Adipocyte (in vitro differentiated cells): ENCODE results near the gene TTPAL.

Experiments
- DNase-seq: peaks from one replicate; pipeline ENCODE4 v3.0.0-alpha.2; 2015; ENCODE audit warnings: low read depth
- H3K27me3 ChIP-seq: replicated peaks from 2 replicates; pipeline ENCODE4 v1.7.0; 2013; ENCODE audit warnings: mild to moderate bottlenecking, low read length, moderate library complexity; ENCODE audit not compliant: control insufficient read depth, insufficient read depth
- H3K36me3 ChIP-seq: 2 replicates; pipeline ENCODE4 v1.7.0; 2013; ENCODE audit warnings: low read length, mild to moderate bottlenecking, moderate library complexity; ENCODE audit not compliant: control insufficient read depth, insufficient read depth, severe bottlenecking
- H3K4me1 ChIP-seq: 2 replicates; pipeline ENCODE4 v1.7.0; 2013; ENCODE audit warnings: mild to moderate bottlenecking, low read length, moderate library complexity; ENCODE audit not compliant: control insufficient read depth, insufficient read depth
- H3K4me3 ChIP-seq: 2 replicates; pipeline ENCODE4 v1.7.0; 2013; ENCODE audit warnings: mild to moderate bottlenecking, low read length, moderate library complexity
- H3K9ac ChIP-seq: 2 replicates; pipeline ENCODE4 v1.7.0; 2013; ENCODE audit warnings: mild to moderate bottlenecking, low read length, moderate library complexity
- H3K9me3 ChIP-seq: 2 replicates; pipeline ENCODE4 v1.7.0; 2013; ENCODE audit warnings: mild to moderate bottlenecking, low read length, moderate library complexity; ENCODE audit not compliant: control insufficient read depth

The TTPAL gene

DNA sequence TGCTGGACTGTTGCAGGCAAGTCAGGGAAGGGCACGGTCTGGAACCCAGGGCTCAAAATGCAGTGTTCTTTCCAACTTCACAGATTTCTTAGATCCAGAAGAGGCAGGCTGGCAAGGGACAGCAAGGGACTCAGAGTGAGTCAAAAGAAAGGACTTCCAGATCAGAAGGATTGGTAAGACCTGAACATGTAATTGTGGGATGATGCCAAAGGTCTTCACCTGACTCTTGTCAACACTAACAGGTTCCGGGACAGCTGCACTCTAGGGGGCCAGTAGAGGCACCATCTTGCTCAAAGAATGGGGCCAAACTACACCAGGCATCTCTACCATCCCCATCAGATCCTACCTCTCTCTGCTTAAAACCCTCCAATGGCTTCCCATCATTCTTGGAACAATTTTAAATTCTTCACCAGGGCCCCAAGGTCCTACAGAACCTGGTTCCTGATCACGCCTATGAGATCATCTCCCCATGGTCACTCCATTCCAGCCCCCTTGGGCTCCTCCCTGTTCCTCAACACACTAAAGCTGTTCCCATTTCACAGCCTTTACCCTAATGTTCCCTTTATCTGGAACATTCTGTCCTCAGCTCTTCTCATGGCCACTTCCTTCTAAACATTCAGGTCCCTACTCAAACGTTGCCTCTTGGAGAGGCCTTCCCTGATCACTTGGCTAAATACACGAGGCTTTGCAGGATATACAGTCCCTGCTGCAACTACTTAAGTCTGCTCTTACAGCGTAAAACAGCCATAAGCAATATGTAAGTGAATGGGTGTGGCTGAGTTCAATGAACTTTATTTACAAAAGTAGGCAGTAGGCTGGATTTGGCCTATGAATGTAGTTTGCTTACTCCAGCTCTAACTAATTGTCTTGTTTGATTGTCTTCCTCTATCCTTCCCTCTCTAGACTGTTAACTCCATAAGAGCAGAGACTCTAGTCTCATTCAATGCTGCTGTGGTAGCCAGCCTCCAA is 29.6 kb upstream of the TTPAL start:
- peaks cover 4% of the 10 kb centered on the region for H3K9me3 ChIP-seq
- peaks cover 17% of the 10 kb centered on the region for H3K4me1 ChIP-seq
- H3K27me3 ChIP-seq: peaks cover 28% of the 10 kb centered on the region
- no peak overlapping the region for H3K4me3 ChIP-seq
- DNase-seq: no peak
- no peaks in the 10 kb centered on the region for H3K36me3 ChIP-seq
- no peak overlapping the region for H3K9ac ChIP-seq

DNA sequence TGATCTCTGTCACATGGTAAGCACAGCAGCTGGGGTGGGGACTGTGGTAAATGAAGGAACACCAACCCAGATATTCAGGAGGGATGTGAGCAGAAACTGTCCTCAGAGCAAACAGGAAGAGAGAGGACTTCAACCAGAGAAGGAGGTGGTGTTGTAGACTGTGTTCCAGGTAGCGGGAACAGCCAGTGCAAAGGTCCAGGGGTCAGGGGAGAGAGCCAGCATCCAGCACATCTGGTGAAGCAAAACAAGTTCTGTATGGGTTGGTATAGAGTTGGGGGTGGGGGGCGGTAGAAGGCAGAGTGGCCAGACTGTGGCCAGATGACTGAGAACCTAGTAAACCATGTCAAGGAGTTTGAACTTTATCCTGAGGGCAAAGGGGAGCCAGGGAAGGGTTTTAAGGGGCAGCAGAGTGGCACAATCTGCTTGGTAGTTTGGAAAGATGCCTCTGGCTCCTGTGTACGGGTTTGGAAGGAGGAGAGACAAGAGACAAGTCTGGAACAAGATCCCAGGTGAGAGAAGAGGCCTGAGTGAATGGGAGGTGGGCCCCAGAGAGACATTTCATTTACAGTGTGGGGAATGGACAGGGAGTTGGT is 27.8 kb upstream of the TTPAL start:
- H3K27me3 ChIP-seq: peaks cover 31% of the 10 kb centered on the region
- H3K9me3 ChIP-seq: peaks cover 4% of the 10 kb centered on the region
- DNase-seq: no peak
- peaks cover 6% of the 10 kb centered on the region for H3K4me1 ChIP-seq
- no peak overlapping the region for H3K9ac ChIP-seq
- H3K4me3 ChIP-seq: no peak overlapping the region
- no peaks in the 10 kb centered on the region for H3K36me3 ChIP-seq

DNA sequence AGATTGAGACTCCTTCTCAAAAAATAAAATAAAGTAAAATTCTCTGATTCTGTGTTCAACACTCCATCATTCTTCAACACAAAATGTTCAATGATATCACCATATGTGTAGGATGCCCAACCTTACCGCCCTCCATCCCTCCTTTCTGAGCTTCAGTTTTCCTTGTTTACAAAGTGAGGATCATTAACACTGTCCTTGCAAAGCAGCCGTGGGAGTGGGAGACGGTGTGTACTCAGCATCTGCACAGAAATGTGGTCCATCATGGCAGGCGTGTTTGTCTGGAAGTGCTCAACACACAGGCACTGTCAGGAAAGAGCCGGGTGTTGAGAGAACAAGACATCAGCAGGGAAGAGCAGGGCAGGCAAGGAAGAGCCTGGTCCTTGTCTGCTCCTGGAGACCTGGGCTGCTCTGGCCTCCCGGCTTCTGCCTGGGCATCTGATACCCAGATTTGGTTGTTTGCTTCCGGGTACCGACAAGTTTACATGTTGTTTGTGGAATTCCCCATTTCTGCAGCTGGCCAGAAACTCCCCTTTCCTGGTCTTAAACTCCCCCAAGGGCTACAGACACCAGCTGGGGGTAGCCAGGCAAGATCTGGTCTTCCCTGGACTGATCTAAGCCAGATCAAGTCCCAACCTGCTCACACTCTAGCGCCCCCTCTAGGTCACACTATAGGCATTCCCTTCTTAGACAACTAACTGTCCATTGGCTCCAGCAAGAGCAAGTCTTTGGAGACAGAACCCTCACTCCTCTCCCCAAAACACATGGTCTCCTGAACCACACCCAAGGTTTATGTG is 26.7 kb upstream of the TTPAL start:
- Histone ChIP-seq H3K9me3 (peaks cover 4% of the 10 kb centered on the region), H3K9ac (no peak overlapping the region), H3K27me3 (peaks cover 31% of the 10 kb centered on the region), H3K4me1 (no peaks in the 10 kb centered on the region), H3K36me3 (no peaks in the 10 kb centered on the region), H3K4me3 (no peak overlapping the region)
- no peak for DNase-seq

DNA sequence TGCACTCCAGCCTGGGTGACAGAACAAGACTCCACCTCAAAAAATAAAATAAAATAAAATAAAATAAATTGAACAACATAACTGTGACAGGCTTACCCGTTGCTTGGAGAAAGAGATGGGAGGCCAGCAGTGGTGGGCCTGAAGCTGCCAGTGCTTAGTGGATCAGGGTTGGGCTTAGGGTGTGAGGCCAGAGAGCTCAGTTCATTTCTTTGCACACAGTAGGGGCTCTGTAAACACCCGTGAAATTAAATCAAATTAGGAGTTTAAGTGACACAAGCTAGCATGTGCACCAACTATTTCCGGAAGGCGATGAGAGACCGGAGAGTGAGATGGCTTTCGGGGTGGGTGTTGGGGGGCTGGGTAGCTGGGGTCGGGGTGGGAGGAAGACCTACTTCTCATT is 25.8 kb upstream of the TTPAL start:
- peaks cover 31% of the 10 kb centered on the region for H3K27me3 ChIP-seq
- H3K36me3 ChIP-seq: no peaks in the 10 kb centered on the region
- H3K9me3 ChIP-seq: peaks cover 4% of the 10 kb centered on the region
- no peak overlapping the region for H3K9ac ChIP-seq
- DNase-seq: no peak
- H3K4me3 ChIP-seq: no peak overlapping the region
- H3K4me1 ChIP-seq: no peaks in the 10 kb centered on the region

DNA sequence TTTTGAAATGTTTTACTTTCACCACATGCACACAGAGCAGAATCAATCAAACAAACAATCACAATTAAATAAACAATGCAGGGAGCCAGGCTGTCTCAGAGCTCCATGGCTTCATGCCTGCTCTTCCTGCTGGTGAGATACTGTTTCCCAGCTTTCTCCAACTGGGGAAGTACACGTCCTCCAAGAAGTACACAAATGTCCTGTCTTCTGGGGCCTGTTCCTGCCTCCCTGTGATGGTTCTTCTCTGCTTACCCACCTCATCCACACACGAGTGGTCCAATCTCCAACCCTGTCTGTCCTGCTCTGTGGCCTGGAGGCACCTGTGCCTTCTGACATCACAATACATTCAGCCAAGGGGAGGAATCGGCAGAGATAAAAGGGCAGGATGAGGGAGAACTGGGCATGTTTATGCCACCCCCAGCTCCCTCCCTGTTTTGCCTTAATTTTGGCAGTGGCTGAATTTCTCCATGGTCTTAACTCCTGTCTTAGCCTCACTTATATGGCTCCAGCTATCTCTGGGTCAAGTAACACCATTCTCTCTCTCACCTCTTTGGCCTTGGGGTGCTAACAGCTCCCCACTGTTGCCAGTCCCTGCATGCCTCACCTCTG is 25.3 kb upstream of the TTPAL start:
- H3K27me3 ChIP-seq: peaks cover 31% of the 10 kb centered on the region
- DNase-seq: no peak
- H3K4me1 ChIP-seq: no peaks in the 10 kb centered on the region
- H3K9ac ChIP-seq: no peak overlapping the region
- H3K9me3 ChIP-seq: peaks cover 4% of the 10 kb centered on the region
- H3K36me3 ChIP-seq: no peaks in the 10 kb centered on the region
- no peak overlapping the region for H3K4me3 ChIP-seq

DNA sequence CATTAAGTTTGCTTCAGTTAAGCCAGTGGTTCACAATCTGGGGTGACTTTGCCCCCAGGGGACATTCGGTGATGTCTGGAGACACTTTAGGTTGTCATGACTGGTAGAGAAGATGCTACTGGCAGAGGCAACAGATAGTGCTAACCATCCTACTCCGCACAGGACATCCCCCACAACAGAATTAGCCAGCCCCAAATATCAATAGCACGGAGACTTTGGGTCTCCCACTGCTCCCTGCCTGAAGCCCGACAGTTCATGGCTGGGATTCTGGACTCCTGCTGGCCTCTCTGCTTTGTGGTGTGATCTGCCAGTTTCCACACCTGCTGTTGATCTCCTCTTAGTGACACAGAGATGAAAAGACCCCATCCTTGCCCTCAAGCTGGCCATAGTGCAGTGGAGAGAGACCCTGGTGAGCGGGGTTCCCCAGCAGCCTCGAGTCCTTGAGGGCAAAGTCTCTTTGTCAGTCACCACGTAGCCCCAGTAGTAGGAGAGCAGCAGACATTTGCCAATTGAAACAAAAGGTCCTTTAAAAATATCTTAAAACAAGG is 24.7 kb upstream of the TTPAL start:
- no peak overlapping the region for H3K4me3 ChIP-seq
- no peaks in the 10 kb centered on the region for H3K4me1 ChIP-seq
- H3K9me3 ChIP-seq: peaks cover 4% of the 10 kb centered on the region
- no peak overlapping the region for H3K9ac ChIP-seq
- H3K36me3 ChIP-seq: no peaks in the 10 kb centered on the region
- H3K27me3 ChIP-seq: peaks cover 26% of the 10 kb centered on the region
- DNase-seq: no peak

DNA sequence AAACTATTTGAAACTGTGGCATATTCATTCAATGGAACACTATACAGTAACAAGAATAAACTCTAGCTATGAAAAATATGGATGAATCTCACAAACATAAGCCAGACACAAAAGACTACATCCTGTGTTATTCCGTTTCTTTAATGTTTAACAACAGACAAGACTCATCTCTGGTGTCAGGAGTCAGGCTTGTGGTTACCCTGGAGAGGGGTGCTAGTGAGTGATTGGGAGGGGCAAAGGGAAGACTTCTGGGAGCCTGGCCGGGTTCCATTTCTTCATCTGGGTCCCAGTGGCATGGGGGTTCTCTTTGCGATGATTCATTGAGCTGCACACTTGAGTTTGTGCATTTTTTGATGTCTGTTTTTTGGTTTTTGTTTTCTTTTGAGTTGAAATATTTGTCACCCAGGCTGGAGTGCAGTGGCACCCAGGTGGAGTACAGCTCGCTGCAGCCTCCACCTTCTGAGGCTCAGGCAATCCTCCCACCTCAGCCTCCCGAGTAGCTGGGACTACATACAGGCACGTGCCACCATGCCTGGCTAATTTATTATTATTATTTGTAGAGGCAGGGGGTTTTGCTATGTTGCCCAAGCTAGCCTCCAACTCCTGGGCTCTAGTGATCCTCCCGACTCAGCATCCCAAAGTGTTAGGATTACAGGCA is 21.2 kb upstream of the TTPAL start:
- H3K27me3 ChIP-seq: peaks cover 18% of the 10 kb centered on the region
- no peak overlapping the region for H3K9ac ChIP-seq
- H3K4me1 ChIP-seq: no peaks in the 10 kb centered on the region
- no peaks in the 10 kb centered on the region for H3K9me3 ChIP-seq
- H3K4me3 ChIP-seq: no peak overlapping the region
- no peak for DNase-seq
- H3K36me3 ChIP-seq: no peaks in the 10 kb centered on the region

DNA sequence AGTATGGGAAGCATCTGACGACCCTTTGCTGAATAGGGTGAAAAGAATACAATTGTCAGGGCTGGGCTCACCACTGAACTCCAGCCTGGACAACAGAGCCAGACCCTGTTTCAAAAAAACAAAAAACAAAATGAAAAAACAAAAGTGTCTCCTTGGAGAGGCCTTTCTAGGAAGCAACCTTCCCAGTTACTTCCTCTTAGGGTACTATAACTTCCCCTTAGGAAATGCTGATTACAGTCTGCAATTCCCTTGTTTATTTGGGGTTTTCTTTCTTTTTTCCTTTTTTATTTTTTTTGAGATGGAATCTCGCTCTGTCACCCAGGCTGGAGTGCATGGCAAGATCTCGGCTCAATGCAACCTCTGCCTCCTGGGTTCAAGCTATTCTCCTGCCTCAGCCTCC is 20.5 kb upstream of the TTPAL start:
- Histone ChIP-seq H3K36me3 (no peaks in the 10 kb centered on the region), H3K9ac (no peak overlapping the region), H3K4me3 (no peak overlapping the region), H3K27me3 (peaks cover 17% of the 10 kb centered on the region), H3K9me3 (no peaks in the 10 kb centered on the region), H3K4me1 (no peaks in the 10 kb centered on the region)
- DNase-seq: no peak

DNA sequence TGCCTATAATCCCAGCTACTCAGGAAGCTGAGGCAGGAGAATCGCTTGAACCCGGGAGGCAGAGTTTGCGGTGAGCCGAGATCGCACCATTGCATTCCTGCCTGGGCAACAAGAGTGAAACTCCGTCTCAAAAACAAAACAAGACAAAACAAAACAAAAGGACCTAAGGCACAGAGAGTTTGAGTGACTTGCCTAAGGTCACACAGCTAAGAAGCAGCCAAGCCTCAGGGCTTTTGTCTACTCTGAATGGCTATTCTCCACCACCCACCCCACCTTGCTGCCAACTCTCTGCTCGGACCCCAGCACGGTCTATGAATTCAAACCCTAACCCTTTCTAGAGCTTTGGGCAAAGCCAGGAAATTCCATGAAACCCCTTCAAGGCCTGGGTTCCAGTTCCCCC is 19.1 kb upstream of the TTPAL start:
- peaks cover 6% of the 10 kb centered on the region for H3K4me1 ChIP-seq
- no peak overlapping the region for H3K9ac ChIP-seq
- H3K27me3 ChIP-seq: peaks cover 8% of the 10 kb centered on the region
- H3K4me3 ChIP-seq: no peak overlapping the region
- H3K36me3 ChIP-seq: no peaks in the 10 kb centered on the region
- H3K9me3 ChIP-seq: no peaks in the 10 kb centered on the region
- DNase-seq: no peak

DNA sequence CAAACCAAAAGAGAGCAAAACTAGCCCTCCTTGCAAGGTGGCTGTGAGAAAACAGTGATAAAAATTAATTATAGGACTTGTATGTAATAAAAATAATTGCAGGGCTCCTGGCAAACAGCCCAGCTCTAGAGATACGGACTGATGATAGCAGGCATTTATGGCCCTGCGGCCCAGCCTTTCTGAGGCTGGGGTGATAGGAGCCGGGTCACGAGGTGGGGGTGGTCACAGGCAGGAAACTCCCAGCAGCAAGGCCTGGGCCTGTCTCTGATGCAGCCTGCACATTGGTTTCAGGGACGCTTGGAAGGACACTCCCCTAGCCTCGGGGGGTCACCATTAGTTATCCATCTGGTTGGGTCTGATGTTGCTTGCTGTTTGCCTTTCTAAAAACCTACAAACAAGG is 18.7 kb upstream of the TTPAL start:
- no peaks in the 10 kb centered on the region for H3K9me3 ChIP-seq
- no peak overlapping the region for H3K4me3 ChIP-seq
- H3K27me3 ChIP-seq: peaks cover 5% of the 10 kb centered on the region
- H3K36me3 ChIP-seq: no peaks in the 10 kb centered on the region
- H3K9ac ChIP-seq: no peak overlapping the region
- H3K4me1 ChIP-seq: peaks cover 6% of the 10 kb centered on the region
- DNase-seq: no peak
